Measurements from ENCODE around the gene SEC24C.

GRCh38 chr10:73789659-73790055, 45.5 kb downstream of the SEC24C start:
- TF ChIP-seq FOXM1 (CRISPR knock-in tag; IDR thresholded peaks at IDR 0.05), result no peak
- no peak for TF ChIP-seq NR3C1 (CRISPR knock-in tag; IDR thresholded peaks at IDR 0.05)
- no peak for TF ChIP-seq CTCF (CRISPR knock-in tag; IDR thresholded peaks at IDR 0.05)
- no peak for TF ChIP-seq REST (IDR thresholded peaks at IDR 0.05; ENCODE audit: borderline replicate concordance in 1 of 2, low read depth in 1 of 2, low read length in 2 of 2)
- TF ChIP-seq GLI4 (CRISPR knock-in tag; IDR thresholded peaks at IDR 0.05; ENCODE audit: borderline replicate concordance), result no peak

Data from HepG2 (cell line).